Neural cell (in vitro differentiated cells): ENCODE measurements around the gene SDC1. TPM values are rescaled to one million over a fixed set of nuclear protein-coding genes. Genes with fewer than 3 reads are reported as not detected.

Experiments
- H2AFZ ChIP-seq: fragments of 200-600, 300-800 bp; sonication (generic), shearing (Covaris generic); 2 replicates; pipeline ENCODE4 v1.6.0; 2014; ENCODE audit warnings: low read depth, mild to moderate bottlenecking, antibody characterized with exemption, low read length, moderate library complexity
- H3F3A ChIP-seq: fragments of 200-600 bp; shearing (Covaris generic); 2 replicates; pipeline ENCODE4 v1.6.1; 2016; ENCODE audit warnings: mild to moderate bottlenecking, moderate library complexity, mixed read lengths, antibody characterized with exemption, low read length; ENCODE audit not compliant: insufficient read depth, poor library complexity, severe bottlenecking
- H3K27ac ChIP-seq: fragments of 200-600, 300-800 bp; sonication (generic), shearing (Covaris generic); 2 replicates; pipeline ENCODE4 v1.5.1; 2014; ENCODE audit warnings: mild to moderate bottlenecking, low read length, moderate library complexity
- H3K27me3 ChIP-seq: fragments of 300-800, 200-600 bp; sonication (generic), shearing (Covaris generic); 2 replicates; pipeline ENCODE4 v1.6.0; 2014; ENCODE audit warnings: mild to moderate bottlenecking, low read depth, low read length, moderate library complexity; ENCODE audit not compliant: insufficient read depth
- H3K36me3 ChIP-seq: fragments of 300-800, 200-600 bp; sonication (generic), shearing (Covaris generic); 2 replicates; pipeline ENCODE4 v1.5.1; 2014; ENCODE audit warnings: mild to moderate bottlenecking, antibody characterized with exemption, low read length, moderate library complexity; ENCODE audit not compliant: insufficient read depth
- H3K4me2 ChIP-seq: fragments of 300-800, 200-600 bp; sonication (generic), shearing (Covaris generic); 2 replicates; pipeline ENCODE4 v1.6.0; 2014; ENCODE audit warnings: mild to moderate bottlenecking, low read length
- H3K4me3 ChIP-seq: fragments of 300-800, 200-600 bp; sonication (generic), shearing (Covaris generic); 2 replicates; pipeline ENCODE4 v1.5.1; 2014; ENCODE audit warnings: mild to moderate bottlenecking, low read length, moderate library complexity
- H3K79me2 ChIP-seq: fragments of 200-600 bp; shearing (Covaris generic); replicated peaks from 2 replicates; pipeline ENCODE4 v1.6.0; 2014; ENCODE audit warnings: mild to moderate bottlenecking, low read length, moderate library complexity; ENCODE audit not compliant: insufficient read depth
- H3K9ac ChIP-seq: fragments of 300-800, 200-600 bp; sonication (generic), shearing (Covaris generic); 2 replicates; pipeline ENCODE4 v1.6.1; 2016; ENCODE audit warnings: mild to moderate bottlenecking, low read length, mixed read lengths
- H3K9me2 ChIP-seq: fragments of 200-600 bp; shearing (Covaris generic); 2 replicates; pipeline ENCODE4 v1.6.1; 2016; ENCODE audit warnings: mild to moderate bottlenecking, low read length, mixed read lengths; ENCODE audit not compliant: insufficient read depth
- H3K9me3 ChIP-seq: fragments of 200-600, 300-800 bp; sonication (generic), shearing (Covaris generic); 2 replicates; pipeline ENCODE4 v1.6.1; 2016; ENCODE audit warnings: mild to moderate bottlenecking, mixed run types, low read length, moderate library complexity, mixed read lengths
- H4K20me1 ChIP-seq: fragments of 200-600 bp; shearing (Covaris generic); 2 replicates; pipeline ENCODE4 v1.6.1; 2016; ENCODE audit warnings: mild to moderate bottlenecking, mixed run types; ENCODE audit not compliant: insufficient read depth
- CTCF ChIP-seq: fragments of 450-650 bp; IDR thresholded peaks from 2 replicates; pipeline ENCODE4 v1.5.1; 2014; ENCODE audit warnings: antibody characterized with exemption, mild to moderate bottlenecking, moderate library complexity; ENCODE audit not compliant: poor library complexity, severe bottlenecking
- EP300 ChIP-seq: fragments of 450-650 bp; conservative IDR thresholded peaks from 2 replicates; pipeline ENCODE4 v1.6.1; 2014; ENCODE audit warnings: antibody characterized with exemption, mild to moderate bottlenecking, moderate library complexity; ENCODE audit not compliant: poor library complexity, severe bottlenecking
- EZH2 ChIP-seq: fragments of 200-600, 300-800 bp; shearing (Covaris generic), sonication (generic); IDR thresholded peaks from 2 replicates; pipeline ENCODE4 v1.6.1; 2014; ENCODE audit warnings: antibody characterized with exemption, low read length, borderline replicate concordance, mild to moderate bottlenecking; ENCODE audit not compliant: insufficient read depth, poor library complexity, severe bottlenecking
- MXI1 ChIP-seq: fragments of 450-650 bp; conservative IDR thresholded peaks from 2 replicates; pipeline ENCODE4 v1.6.1; 2014; ENCODE audit warnings: antibody characterized with exemption, mild to moderate bottlenecking; ENCODE audit not compliant: poor library complexity, severe bottlenecking
- POLR2AphosphoS5 ChIP-seq: IDR thresholded peaks from 2 replicates; pipeline ENCODE4 v1.6.1; 2012
- RAD21 ChIP-seq: fragments of 450-650 bp; conservative IDR thresholded peaks from 2 replicates; pipeline ENCODE4 v1.6.1; 2014; ENCODE audit warnings: antibody characterized with exemption, mild to moderate bottlenecking, moderate library complexity
- REST ChIP-seq: IDR thresholded peaks from 2 replicates; pipeline ENCODE4 v1.6.1; 2012; ENCODE audit warnings: borderline replicate concordance
- SMC3 ChIP-seq: fragments of 450-650 bp; conservative IDR thresholded peaks from 2 replicates; pipeline ENCODE4 v1.6.1; 2014; ENCODE audit warnings: antibody characterized with exemption, mild to moderate bottlenecking, moderate library complexity; ENCODE audit not compliant: poor library complexity
- TAF1 ChIP-seq: IDR thresholded peaks from 2 replicates; pipeline ENCODE4 v1.6.1; 2012; ENCODE audit warnings: low read depth
- polyA plus RNA-seq: library from polyadenylated mRNA; depleted of rRNA; stranded (reverse); fragments of >200 nt; gene quantifications from 2 replicates; pipeline ENCODE4 v1.2.3, GENCODE V29; 2014

Gene SDC1
- polyA plus RNA-seq, 1 donor from 2014 or later: 14.9 TPM

GRCh38 chr2:20172273-20173055 is 52.5 kb downstream of the SDC1 start:
- no peak overlapping the region for H3K4me3 ChIP-seq
- no peak overlapping the region for H3K9ac ChIP-seq
- H3K79me2 ChIP-seq: no peaks in the 10 kb centered on the region
- no peaks in the 10 kb centered on the region for H3K9me2 ChIP-seq
- no peak overlapping the region for H3K27ac ChIP-seq
- no peaks in the 10 kb centered on the region for H3K9me3 ChIP-seq
- no peaks in the 10 kb centered on the region for H3F3A ChIP-seq
- H3K4me2 ChIP-seq: no peak overlapping the region
- no peak overlapping the region for H2AFZ ChIP-seq
- no peaks in the 10 kb centered on the region for H4K20me1 ChIP-seq
- no peaks in the 10 kb centered on the region for H3K36me3 ChIP-seq
- TF ChIP-seq MXI1 (no peak), CTCF (no peak), EP300 (no peak), EZH2 (no peak), POLR2AphosphoS5 (no peak), SMC3 (no peak), REST (no peak), RAD21 (no peak), TAF1 (no peak)
- H3K27me3 ChIP-seq: no peaks in the 10 kb centered on the region

GRCh38 chr2:20171445-20171977 is 53.4 kb downstream of the SDC1 start:
- no peak overlapping the region for H3K27ac ChIP-seq
- TF ChIP-seq REST (no peak), TAF1 (no peak), CTCF (no peak), POLR2AphosphoS5 (no peak), EZH2 (no peak), RAD21 (no peak), MXI1 (no peak), SMC3 (no peak), EP300 (no peak)
- H3F3A ChIP-seq: no peaks in the 10 kb centered on the region
- no peaks in the 10 kb centered on the region for H3K9me2 ChIP-seq
- H3K27me3 ChIP-seq: no peaks in the 10 kb centered on the region
- no peak overlapping the region for H3K4me2 ChIP-seq
- H2AFZ ChIP-seq: no peak overlapping the region
- H3K9ac ChIP-seq: no peak overlapping the region
- H3K36me3 ChIP-seq: no peaks in the 10 kb centered on the region
- H3K9me3 ChIP-seq: no peaks in the 10 kb centered on the region
- H3K79me2 ChIP-seq: no peaks in the 10 kb centered on the region
- H4K20me1 ChIP-seq: no peaks in the 10 kb centered on the region
- H3K4me3 ChIP-seq: no peak overlapping the region
